ENCODE results near the gene PRPF39.
"Not testable (repeated sequence)": the region's sequence is repeated elsewhere in the genome, so short reads cannot be mapped to it uniquely, and the experiment has no call there.

PRPF39 gene

DNA sequence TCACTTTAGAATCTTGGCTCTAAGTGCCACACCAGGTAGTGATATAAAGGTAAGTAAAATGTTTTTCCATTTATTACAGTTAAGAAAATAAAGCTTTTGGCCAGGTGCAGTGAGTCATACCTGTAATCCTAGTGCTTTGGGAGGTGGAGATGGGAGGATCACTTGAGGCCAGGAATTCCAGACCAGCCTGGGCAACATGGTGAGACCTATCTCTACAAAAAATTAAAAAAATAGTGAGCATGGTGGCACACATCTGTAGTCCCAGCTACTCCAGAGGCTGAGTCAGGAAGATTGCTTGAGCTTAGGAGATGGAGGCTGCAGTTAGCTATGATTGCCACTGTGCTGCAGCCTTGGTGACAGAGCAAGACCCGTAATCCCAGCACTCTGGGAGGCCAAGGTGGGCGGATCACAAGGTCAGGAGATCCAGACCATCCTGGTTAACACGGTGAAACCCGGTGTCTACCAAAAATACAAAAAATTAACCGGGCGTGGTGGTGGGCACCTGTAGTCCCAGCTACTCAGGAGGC is 56.8 kb downstream of the PRPF39 start:
- DNase-seq = no peak

DNA sequence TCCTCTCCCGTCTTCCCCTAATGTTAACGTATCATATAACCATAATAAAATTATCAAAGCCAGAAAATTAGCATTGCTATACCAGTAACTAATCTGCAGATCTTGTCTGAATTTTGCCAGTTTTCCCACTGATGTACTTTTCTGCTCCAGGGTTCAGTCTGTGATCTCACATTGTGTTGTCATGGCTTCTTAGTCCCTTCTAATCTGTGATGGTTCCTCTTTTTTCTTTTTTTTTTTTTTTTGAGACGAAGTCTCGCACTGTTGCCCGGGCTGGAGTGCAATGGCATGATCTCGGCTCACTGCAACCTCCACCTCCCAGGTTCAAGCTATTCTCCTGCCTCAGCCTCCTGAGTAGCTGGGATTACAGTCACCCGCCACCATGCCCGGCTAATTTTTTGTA is 58.2 kb downstream of the PRPF39 start:
- not testable (repeated sequence) for DNase-seq

- no peak for DNase-seq
Measured at GRCh38 chr14:45144658-45145057, 60.7 kb downstream of the PRPF39 start.

- DNase-seq = no peak
Measured at GRCh38 chr14:45145214-45145613, 61.3 kb downstream of the PRPF39 start.

DNA sequence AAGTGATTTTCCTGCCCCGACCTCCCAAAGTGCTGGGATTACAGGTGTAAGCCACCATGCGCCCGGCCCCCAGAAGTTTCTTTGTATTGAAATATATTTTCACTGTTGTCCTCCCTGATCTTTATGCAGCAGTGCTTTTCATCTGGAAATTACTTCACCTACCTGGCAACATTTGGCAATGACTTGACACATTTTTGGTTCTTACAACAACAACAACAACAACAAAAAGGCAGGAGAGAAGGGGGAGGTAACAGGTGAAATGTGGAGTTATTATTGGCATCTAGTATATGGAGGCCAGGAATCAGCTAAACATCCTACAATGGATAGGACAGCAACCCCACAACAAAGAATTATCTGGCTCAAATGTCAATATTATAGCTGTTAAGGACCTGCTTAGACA is 65.7 kb downstream of the PRPF39 start:
- DNase-seq = no peak

GRCh38 chr14:45150386-45150890 is 66.5 kb downstream of the PRPF39 start:
- no peak for DNase-seq

DNA sequence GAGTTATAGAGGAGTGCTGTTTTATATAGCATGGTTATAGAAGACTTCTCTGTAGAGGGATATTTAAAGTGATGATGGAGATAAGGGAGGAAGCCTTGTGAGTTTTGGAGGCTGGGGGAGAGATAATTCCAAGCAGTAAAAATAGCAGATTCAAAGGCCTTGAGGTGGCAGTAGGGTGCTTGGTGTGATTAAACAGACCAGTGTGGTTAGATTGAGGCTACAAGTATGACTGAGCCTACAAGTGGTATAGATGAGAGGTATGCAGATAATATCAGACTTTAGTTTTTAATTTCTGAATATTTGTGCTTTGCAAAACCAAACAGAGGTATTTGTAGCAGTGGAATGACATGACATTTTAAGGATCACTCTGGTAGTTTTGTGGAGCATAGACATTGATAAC is 72.2 kb downstream of the PRPF39 start:
- DNase-seq = no peak

All from SHP77 (cell line).